CD1c-positive myeloid dendritic cell (primary cell): ENCODE results near the gene APBB2.
A peak's percentile ranks its signal among the peaks of the same experiment; 100 is the strongest.
"Not testable (repeated sequence)": the region's sequence is repeated elsewhere in the genome, so short reads cannot be mapped to it uniquely, and the experiment has no call there.

ENCODE experiments used
- DNase-seq: peaks from one replicate; pipeline ENCODE4 v3.0.0-alpha.2; 2016; ENCODE audit errors: extremely low spot score

Gene APBB2

DNA sequence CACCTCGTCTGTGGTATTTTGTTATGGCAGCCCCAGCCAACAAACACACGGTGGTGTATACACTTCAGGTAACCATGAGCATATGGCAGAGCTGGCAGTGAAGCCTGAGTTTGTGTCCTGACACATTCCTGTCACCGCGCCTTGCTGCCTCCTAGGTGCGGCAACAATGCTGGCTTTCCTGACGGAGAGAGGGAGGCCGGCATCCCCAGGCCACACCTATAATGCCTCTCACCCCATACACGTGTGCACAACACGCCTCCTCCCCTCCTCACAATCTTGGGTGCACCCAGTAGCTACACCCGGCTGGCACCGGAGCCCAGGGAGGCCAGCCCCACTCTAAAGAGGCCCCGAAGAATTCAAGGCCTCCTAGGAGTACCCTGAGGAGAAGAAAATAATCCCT lies 306.0 kb downstream of the APBB2 start:
- no peak for DNase-seq

DNA sequence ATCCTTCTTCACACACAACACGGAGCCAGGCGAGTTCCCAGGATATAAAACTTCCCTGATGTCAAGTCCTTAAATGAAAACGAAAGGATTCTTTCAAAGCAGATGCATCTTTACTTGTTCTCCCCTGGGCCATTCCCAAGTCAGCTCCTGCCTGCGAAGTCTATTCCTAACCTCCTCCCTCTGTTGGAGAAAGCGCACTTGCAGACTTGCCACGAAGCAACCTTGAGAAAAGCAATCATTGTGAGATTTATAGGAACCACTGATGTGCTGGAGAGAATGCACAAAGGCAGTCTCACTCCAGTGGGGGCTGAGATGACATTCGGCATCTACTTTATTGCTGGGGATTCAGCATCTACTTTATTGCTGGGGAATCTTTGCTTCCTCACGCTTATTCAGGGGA lies 308.9 kb downstream of the APBB2 start:
- DNase-seq, result no peak

DNA sequence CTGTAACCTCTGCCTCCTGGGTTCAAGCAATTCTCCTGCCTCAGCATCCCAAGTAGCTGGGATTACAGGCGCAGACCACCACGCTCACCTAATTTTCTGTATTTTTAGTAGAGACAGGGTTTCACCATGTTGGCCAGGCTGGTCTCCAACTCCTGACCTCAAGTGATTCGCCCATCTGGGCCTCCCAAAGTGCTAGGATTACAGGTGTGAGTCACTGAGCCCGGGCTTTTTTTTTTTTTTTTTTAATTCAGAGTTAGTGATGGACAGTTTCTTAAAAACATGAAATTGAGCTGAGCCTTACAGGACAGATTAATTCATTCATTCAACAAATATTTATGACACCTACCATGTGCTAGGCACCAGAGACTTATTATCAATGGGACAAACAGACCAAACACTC lies 313.8 kb downstream of the APBB2 start:
- not testable (repeated sequence) for DNase-seq

DNA sequence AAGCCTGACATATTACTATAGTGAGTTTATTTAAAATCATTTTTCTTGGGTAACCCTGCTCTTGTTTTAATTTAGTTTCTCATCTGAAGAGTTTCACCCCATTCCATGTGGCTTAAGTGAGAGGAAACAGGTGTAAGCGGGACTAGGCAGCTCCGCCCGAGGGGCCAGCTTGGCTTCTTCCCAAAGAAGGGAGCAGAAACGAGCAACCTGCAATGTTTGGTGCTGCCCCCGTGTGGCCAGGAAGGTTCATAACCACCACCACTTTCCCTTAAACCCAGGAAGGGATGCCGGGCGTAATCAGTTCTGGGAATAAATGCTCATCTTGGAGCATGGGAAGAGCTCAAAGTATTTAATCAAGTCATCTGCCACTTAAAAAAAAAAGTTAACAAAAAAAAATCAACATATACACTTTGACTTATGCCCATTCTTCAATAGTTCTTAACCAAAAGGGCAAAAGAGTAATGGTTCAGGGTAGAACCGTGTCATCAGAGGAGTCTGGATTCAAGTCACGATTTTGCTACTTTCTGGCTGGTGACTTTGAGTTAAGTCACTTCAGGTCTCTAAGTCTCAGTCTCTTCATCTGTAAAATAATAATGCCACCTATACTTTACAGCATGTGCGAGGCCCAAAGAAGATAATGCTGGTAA lies 316.7 kb downstream of the APBB2 start:
- peak; percentile 80 for DNase-seq

DNA sequence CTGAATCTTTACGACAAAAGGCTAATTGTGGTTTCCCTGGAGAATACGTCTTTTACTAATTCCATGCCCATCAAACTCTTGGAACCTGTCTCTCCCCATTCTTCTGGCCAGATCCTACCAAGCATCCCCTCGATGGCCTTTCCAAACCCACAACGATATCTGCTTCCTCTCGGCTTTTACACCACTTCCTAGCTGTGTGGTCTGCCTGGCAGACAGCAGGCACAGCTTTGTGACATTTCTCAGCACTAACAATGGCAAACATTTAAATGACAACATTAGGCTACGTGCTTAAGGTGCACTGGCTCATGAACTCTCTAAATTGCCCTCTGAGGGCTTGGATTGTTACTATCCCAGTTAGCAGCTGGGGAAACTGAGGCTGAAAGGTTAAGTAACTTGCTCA lies 323.6 kb downstream of the APBB2 start:
- no peak for DNase-seq

DNA sequence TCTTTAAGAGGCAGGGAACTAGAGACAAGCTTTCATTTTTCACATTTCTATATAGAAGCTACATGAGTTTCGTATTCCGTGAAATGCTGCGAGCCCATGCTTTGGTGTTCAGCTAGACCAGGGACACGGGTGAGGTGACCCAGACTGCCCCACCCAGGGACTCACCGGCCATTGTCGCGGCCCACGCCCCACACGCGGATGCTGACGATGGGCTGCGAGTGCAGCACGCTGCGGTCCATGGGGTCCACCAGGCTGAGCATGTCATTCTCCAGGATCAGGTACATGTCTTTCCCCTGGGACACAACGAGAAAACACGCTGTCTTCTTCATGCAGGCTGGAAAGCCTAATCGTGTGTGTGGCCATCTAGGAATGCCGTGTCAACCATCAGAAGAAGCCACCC lies 324.1 kb downstream of the APBB2 start:
- DNase-seq, result no peak

DNA sequence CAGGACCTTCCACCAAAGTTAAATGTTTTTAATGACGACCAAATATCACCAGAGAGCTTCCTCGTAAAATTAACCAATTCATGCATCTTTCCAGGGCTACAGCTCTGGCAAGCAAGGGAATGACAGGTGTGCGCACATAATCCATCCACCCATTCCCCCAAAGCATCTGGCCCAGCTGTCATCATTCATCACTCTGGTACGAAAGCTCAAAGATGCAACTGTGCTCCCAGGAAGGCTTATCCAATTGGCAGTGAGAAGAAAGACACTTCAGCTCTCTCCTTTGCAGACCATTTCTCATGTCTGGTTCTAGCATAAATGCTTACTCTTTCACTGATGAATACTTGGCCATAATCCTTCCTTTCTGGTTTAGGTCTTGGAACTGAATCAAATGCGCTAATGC lies 325.4 kb downstream of the APBB2 start:
- no peak for DNase-seq

DNA sequence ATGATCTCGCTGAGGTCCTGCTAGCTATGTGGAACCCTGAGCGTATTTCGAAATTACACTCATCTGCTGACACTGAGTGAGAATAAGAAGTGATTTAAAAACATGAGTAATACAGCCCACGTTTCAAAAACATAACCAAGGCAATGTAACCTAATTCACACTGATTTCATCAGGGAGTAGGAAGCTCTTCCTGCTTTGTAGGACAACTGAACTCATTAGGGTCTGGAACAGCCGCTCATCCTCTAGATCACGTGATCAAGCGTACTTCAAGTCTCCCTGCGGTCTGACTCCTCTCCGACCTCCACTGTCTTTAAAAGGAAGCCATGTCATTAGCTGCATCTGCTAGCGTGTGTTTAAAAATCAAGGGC lies 326.6 kb downstream of the APBB2 start:
- DNase-seq, result peak; percentile 95

DNA sequence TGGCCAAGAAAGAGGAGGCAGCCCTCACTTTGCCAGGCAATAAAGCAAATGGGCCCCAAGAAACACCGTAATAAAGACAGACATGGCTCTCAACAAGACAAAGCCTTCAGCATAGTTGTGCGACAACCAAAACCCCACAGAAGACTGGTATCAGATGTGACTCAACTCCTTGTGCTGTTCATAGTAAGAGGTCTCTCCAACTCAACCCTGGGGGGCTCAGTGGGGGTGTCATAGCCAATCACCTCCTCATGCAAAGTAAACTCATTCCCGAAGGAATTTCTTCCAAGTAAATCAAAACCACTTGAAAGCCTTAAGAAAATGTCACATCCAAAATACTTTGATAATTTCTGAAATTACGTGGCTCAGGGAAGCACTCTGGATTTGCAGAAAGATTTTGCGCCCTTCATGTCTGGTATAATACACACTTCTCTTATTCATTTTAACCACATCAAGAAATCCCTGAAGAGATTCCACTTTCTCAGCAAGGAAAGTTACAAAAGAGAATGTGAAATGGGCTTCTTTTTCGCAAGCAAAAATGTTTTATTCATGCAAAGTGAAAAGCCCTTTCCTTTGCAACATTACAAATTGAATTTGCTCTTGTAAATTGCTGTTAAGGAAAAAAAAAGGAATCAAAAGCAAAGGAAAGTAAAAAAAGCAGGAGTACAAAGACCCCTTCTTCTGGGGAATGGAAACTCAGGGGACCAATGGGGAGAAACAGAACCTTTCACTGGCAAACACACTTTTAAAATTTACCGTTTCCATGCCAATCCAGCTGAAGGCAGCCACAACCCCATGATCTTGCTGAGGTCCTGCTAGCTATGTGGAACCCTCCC lies 327.2 kb downstream of the APBB2 start:
- DNase-seq, result no peak

DNA sequence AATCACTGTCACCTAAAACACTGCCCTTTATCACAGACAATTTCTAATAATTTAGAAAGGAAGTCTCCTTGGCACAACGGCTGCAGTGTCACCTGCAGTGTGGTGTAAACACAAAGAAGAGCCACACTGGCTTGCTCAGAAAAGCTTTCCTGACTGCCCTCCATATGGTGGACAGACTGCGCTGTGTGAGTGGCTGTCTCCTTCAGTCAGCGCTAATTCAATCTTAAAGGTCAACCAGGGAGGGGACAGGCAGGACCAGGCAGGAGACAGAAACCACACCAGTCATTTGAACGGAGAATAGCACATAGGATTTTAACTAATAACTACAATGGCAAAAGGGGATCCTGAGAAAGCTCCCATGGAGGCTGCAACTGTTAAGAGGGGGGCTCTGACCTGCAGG lies 332.5 kb downstream of the APBB2 start:
- DNase-seq, result no peak

DNA sequence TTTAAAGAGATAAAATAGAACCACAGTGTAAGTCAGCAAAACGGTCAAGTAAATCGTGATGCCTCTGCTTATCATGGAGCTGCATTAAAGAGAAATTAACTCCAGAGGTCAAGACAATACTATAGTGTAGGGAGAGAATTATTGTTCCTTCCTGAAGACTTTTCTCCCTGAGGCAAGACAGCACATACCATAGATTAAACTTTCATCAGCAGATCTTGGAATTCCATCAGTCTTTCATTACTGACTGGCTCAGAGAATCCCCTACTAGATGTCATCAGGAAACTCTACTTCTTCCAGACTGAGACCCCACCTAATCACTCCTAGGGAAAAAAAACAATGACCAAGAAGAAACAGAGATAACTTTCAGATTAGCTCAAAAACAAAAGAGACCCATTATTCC lies 333.2 kb downstream of the APBB2 start:
- no peak for DNase-seq

DNA sequence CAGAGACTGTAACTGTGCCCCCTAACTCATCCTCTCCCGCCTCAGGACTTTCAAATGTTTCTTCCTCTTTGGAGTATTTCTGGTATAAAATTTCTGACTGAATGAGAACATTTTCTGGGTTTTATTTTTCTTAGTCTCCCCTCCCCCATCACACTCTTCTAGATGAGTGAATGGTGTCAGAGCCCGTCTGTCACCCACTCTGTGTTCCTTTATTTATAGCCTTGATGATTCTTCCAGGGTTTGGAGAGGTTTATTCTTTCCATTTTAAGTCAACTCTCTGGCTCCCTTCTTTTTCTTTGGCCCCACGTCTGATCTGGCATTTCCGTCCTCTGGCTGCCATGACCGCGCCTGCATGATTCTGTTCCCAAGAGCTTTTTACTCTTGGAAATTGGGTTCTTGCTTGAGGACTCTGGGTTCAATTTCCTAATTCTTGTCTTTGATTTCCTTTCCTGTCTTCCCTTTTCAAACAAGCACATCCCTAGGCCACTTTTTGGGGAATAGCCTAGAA lies 335.7 kb downstream of the APBB2 start:
- no peak for DNase-seq

DNA sequence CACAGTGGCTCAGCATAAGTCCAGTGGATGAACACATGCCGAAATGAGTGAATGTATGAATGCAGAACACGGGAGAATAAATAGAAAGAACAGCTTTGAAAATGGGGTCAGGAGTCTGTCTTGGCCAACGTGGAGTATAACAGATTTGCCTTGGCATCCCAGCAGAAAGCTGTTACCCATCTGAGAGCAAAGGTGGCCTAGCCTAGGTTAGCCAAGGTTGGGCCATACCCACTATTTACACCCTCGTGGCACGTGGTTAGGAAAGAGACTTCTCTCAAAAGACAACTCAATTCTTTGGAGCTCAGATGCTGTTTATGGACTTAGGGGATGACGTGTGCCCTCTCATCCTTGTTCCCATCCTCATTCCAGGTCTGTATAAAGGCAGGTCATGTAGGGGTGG lies 337.3 kb downstream of the APBB2 start:
- no peak for DNase-seq

DNA sequence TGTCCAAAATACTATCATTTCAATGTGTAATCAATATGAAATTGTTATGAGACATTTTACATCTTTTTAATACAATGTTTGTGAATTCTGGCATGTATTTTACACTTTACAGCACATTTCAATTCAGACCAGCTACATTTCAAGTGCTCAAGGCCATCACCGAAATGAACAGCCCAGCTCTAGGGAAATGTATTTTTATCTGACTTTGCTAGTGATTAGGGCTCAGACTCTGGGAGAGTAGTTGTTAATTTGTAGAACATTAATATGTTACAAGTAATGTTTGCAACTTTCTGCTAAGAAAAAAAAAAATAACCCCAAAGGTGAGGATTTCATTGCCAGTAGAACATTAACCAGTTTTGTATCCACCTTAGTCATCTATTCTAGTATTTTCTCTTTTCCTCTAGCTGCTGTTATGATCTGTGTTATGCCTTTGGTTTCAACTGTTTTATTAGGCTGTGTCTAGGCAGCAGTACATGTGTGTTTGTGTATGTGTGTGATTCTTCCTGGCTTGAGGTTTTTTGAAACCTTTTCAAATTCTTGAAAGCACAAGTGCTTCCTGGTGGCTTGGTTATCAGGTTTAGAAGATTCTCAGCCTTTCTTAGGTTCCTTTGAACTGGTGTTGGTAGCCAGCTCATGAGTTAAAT lies 338.7 kb downstream of the APBB2 start:
- no peak for DNase-seq

DNA sequence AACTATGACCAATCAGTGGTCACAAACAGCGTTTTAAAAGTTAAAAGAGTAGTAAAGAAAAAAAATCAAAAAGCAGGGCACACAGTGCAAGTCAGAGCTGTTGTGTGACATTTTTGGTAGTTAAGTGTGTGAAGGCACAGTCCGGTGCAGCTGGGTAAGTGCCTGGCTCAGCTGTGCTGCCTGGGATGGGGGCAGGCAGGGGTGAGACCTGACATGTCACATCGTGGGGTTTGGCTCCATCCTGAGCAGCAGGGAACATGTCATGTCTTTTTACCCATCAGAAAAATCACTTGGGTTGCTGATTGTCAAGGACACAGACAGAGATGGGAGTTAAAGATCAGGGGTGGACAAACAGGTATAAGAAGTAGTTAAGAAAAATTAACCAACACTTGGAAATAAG lies 339.4 kb downstream of the APBB2 start:
- DNase-seq, result no peak

DNA sequence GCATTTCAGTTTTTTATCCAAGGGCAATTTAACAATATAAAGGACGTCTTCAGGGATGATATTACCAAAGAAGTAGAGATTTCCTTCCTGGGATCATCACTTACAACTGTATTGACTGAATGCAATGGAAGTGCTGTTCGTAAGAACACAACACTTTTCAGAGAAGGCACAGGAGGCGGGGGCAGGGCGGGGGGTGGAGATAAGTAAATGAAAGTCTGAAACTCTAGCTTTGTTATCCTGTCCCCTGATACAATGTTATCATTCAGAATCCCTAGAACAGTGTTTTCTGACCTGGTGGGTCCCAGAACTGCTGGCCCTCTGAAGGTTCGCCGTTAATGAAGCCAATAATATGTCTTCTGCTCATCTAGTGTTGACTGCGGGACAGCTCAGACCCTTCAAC lies 340.0 kb downstream of the APBB2 start:
- DNase-seq, result no peak

DNA sequence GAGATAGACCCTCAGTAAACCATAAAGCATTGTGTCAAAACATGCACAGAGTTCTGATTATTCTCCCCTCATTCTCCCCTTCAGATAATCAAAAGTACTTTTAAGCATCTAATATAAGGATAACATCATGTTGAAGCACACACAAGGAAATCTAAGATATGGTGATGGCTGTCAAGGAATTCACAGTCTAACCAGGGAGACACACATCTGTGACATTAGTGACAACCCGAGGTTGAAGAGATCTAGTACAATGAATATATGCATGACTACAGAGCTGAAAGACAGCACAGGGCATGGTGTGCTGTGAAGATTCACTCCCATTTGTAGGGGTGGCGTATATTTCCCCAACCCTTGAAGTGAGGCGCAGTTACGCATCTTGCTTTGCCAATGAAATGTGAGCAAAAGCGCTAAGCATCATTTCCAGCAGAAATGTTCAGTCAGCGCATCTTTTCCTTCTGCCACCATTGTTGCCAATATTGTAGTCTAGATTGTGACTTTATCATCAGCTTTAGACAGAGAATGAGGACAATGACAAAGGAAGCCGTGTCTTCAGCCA lies 342.6 kb downstream of the APBB2 start:
- no peak for DNase-seq

DNA sequence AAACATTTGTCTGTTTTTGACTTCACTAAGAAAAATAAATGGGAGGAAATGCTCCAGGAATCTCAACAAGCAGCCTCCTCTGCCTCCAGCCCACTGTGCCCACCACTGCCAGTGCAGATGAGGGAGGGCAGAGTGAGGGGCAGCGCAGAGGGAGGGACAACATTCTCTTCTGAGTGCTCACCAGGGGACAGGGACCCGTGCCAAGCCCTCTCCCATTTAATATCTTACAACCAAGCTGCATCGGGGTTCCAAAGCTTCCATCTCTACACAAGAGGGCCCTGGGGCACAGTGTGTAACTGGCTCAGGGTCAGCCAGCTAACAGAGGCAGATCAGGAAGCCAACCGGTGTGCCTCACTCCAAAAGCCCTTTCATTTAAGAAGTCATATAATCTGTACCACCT lies 344.2 kb downstream of the APBB2 start:
- DNase-seq, result no peak

DNA sequence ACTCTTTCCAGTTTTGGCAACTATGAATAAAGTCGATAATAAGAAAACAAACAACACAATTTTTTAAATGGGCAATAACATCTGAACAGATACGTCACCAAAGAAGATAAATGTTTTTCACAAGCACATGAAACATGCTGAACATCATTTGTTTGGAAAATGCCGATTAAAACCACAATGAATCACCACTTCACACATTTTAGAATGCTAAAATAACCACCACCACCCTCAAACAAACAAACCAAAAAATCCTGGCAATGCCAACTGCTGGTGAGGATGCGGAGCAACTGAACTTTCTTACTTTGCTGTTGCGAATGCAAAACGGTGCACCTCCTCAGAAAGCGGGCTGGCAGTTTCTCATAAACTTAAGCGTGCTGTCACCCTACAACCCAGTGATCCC lies 348.6 kb downstream of the APBB2 start:
- DNase-seq, result no peak

DNA sequence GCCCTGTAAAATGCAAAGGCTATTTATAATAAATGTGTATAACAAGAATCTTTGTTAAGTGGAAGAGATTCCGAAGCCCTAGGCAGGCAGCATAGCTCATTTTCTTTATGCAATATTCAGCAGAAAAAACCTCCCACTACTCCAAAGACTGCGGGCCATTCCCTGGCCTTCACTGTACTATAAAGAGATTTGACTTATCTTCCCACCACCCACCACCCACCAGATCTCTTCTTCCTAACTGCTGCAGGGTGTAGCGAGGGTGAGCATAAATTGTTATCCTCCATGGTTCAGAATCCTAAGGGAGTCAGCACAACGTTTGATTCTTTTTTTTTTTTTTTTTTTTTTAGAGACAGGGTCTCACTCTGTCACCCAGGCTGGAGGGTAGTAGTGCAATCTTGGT lies 349.8 kb downstream of the APBB2 start:
- no peak for DNase-seq

DNA sequence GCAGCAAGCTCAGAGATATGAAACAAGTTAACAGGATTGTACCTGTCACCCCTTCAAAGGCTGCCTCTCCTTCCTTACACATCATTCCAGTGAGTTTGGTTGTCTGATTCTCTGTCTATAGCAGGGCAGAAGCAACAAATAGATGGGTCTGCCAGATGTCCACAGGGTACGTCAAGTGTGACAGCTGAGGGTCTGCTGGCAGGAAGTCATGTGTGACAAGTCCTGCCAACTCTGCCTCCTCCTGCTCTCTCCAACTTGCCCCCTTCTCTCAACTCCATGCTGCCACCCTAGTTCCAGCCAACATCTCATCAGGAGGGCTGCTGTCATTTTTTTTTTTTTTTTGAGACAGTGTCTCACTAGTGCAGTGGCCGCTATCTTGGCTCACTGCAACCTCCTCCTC lies 355.4 kb downstream of the APBB2 start:
- DNase-seq, result no peak

DNA sequence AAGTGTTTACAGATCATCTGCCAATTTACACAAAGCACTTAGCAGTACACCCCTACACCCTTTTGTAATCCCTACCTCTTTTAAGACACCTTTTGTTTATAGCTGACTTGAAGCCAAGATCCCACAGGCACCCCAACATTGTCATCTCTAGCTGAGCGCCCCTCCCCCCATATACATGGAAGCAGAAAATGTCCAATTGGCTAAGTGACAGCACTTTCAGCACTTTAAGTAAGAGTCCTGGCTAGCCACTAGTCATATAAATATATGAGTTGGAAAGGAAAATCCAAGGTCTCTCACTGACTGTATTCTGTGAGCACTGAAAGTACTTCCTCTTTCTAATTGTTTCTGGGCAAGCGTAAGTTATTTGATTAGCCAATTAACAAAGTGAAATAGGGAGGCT lies 356.4 kb downstream of the APBB2 start:
- peak; percentile 43 for DNase-seq
